Measurements from ENCODE around the gene STAT5A.

DNA sequence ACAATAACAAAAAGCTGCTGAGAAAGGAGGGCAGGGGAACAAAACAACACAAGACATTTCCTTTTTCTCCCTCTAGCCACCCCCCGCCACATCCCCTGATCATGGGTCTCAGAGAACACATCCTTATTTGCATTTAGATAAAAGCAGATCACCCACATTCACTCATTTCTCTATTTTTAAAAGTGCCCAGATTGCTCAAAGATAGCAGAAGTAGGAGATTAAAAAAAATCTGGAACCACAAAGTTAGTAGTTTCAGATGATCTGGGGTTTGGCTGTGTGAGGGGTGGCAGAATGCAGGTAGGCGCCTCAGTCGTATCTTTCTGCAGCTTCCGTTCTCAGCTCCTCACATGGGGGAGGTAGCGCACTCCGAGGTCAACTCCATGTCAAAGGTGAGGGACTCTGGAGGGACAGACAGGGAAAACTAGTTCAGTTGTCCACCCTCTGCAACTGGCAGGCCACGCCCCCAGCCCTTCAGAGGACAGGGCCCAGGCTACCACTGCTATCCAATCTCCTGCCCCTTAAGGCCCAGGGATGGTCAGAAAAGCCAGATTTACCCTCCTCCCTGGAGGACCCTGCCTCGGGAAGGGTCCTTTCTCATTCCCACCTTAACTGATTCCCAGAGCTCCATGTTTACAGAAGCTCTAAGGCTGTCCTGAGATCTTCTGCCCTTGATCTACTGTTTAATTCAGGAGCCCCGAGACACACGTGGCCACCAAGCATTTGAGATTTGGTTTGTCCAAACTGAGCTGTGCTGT is 27.3 kb downstream of the STAT5A start:
- no peak for TF ChIP-seq GATA2 (IDR thresholded peaks at IDR 0.05; ENCODE audit: low read depth, low read length)
- no peak for TF ChIP-seq GATA3 (IDR thresholded peaks at IDR 0.05; ENCODE audit: low read depth, low read length)
